B cell (primary cell): ENCODE results near the gene SMCO1. TPM values are rescaled to one million over a fixed set of nuclear protein-coding genes. Genes with fewer than 3 reads are reported as not detected.
"Not testable (repeated sequence)": the region's sequence is repeated elsewhere in the genome, so short reads cannot be mapped to it uniquely, and the experiment has no call there.

ENCODE experiments used
- ATAC-seq: fragments of 200-7000 bp; cut with Tn5 transposase; one replicate; pipeline ENCODE4 v1.10.0; 2021; ENCODE audit warnings: low read depth, mild to moderate bottlenecking, moderate number of reproducible peaks, moderate library complexity
- CTCF ChIA-PET: fragments of 350-600 bp; sonication (Branson Sonifier 250); formaldehyde crosslinking; loops from one replicate; lab custom pipeline; 2021; ENCODE audit warnings: antibody characterized with exemption, inconsistent platforms; lab: Charles Lee
- POLR2A ChIA-PET: fragments of 350-600 bp; sonication (Branson Sonifier 250); formaldehyde crosslinking; loops from one replicate; lab custom pipeline; 2021; ENCODE audit warnings: antibody characterized with exemption; lab: Charles Lee
- DNase-seq: peaks from one replicate; pipeline ENCODE4 v3.0.0; 2013
- H2AFZ ChIP-seq: 2 replicates; pipeline ENCODE4 v1.6.1; 2012; ENCODE audit warnings: mild to moderate bottlenecking, low read depth, low read length; ENCODE audit not compliant: insufficient read depth, poor library complexity, severe bottlenecking
- H3K27ac ChIP-seq, 2 donors: 1 replicate in 1 of 2; 2 replicates in 1 of 2; pipeline ENCODE4 v1.5.1; 2012 to 2013; ENCODE audit warnings: low read length in 2 of 2, mild to moderate bottlenecking in 2 of 2, moderate library complexity in 1 of 2
- H3K27me3 ChIP-seq, 4 experiments: fragments of 200-600 bp in 1 of 4; sonication (generic) in 1 of 4; replicated peaks in 1 of 4; 1 replicate in 2 of 4; 2 replicates in 2 of 4; pipeline versions ENCODE4 v1.6.1 to v1.7.0; 2013 to 2016; ENCODE audit warnings: low read length in 3 of 4, mild to moderate bottlenecking in 2 of 4, mixed read lengths in 1 of 4, moderate library complexity in 1 of 4; ENCODE audit not compliant: insufficient read depth in 4 of 4, control insufficient read depth in 3 of 4; ENCODE audit errors: control extremely low read depth in 1 of 4
- H3K36me3 ChIP-seq, 2 experiments: replicated peaks in 1 of 2; 1 replicate in 1 of 2; 2 replicates in 1 of 2; pipeline versions ENCODE4 v1.6.1 to v1.7.1; 2013; ENCODE audit warnings: low read length in 1 of 2; ENCODE audit not compliant: insufficient read depth in 2 of 2, control insufficient read depth in 1 of 2; ENCODE audit errors: control extremely low read depth in 1 of 2, extremely low read depth in 1 of 2
- H3K4me1 ChIP-seq, 2 donors: fragments of 200-600 bp in 1 of 2; sonication (generic) in 1 of 2; 1 replicate in 1 of 2; 2 replicates in 1 of 2; pipeline versions ENCODE4 v1.5.1 to v1.6.1; 2013 to 2017; ENCODE audit warnings: low read length in 2 of 2; ENCODE audit not compliant: control insufficient read depth in 2 of 2, insufficient read depth in 2 of 2
- H3K4me2 ChIP-seq: replicated peaks from 2 replicates; pipeline ENCODE3; 2012; ENCODE audit warnings: mild to moderate bottlenecking, low read depth, low read length; ENCODE audit not compliant: poor library complexity, severe bottlenecking
- H3K4me3 ChIP-seq, 5 experiments: fragments of 200-600 bp in 1 of 5; sonication (generic) in 1 of 5; 1 replicate in 3 of 5; 2 replicates in 2 of 5; pipeline versions ENCODE4 v1.5.1 to v1.7.0; 2011 to 2016; ENCODE audit warnings: low read length in 4 of 5, mild to moderate bottlenecking in 4 of 5, low read depth in 2 of 5, control low read depth in 1 of 5, moderate library complexity in 1 of 5; ENCODE audit not compliant: insufficient read depth in 1 of 5; ENCODE audit errors: control extremely low read depth in 1 of 5, extremely low read depth in 1 of 5
- H3K79me2 ChIP-seq: fragments of 200-600 bp; sonication (generic); one replicate; pipeline ENCODE4 v1.6.0; 2016; ENCODE audit warnings: low read length; ENCODE audit not compliant: control insufficient read depth, insufficient read depth
- H3K9ac ChIP-seq: fragments of 200-600 bp; sonication (generic); 2 replicates; pipeline ENCODE4 v1.6.1; 2017; ENCODE audit warnings: mild to moderate bottlenecking, low read length, moderate library complexity
- H3K9me3 ChIP-seq, 3 donors: one replicate each; pipeline versions ENCODE4 v1.6.1 to v1.7.1; 2013; ENCODE audit warnings: low read length in 2 of 3; ENCODE audit not compliant: control insufficient read depth in 2 of 3, insufficient read depth in 1 of 3; ENCODE audit errors: control extremely low read depth in 1 of 3
- H4K20me1 ChIP-seq: 2 replicates; pipeline ENCODE4 v1.6.0; 2012; ENCODE audit warnings: mild to moderate bottlenecking, low read length; ENCODE audit not compliant: insufficient read depth, control insufficient read depth, poor library complexity, severe bottlenecking
- H3K27ac Mint-ChIP-seq: one replicate; pipeline ENCODE4 v1.8.0; 2021; ENCODE audit warnings: mixed read lengths
- H3K27me3 Mint-ChIP-seq: one replicate; pipeline ENCODE4 v1.8.0; 2021; ENCODE audit warnings: mixed read lengths
- H3K4me1 Mint-ChIP-seq: one replicate; pipeline ENCODE4 v1.8.0; 2021; ENCODE audit warnings: mixed read lengths
- H3K4me3 Mint-ChIP-seq: one replicate; pipeline ENCODE4 v1.8.0; 2021; ENCODE audit warnings: mixed read lengths
- H3K9me3 Mint-ChIP-seq: one replicate; pipeline ENCODE4 v1.8.0; 2022; ENCODE audit warnings: mixed read lengths; ENCODE audit not compliant: insufficient read depth
- CTCF ChIP-seq: fragments of 200-600 bp; IDR thresholded peaks from one replicate; pipeline ENCODE4 v1.8.0; 2022; ENCODE audit warnings: antibody characterized with exemption, mild to moderate bottlenecking
- EZH2 ChIP-seq: IDR thresholded peaks from 2 replicates; pipeline ENCODE4 v1.6.1; 2012; ENCODE audit warnings: borderline replicate concordance, low read depth, mild to moderate bottlenecking, moderate library complexity, low read length; ENCODE audit not compliant: insufficient read depth, poor library complexity, severe bottlenecking
- WGBS: methylation state at CpG from one replicate; pipeline ENCODE4 v1.1.5; 2013; ENCODE audit warnings: missing lambda C conversion rate; ENCODE audit not compliant: insufficient coverage; 5-methylcytosine and 5-hydroxymethylcytosine counted together
- intact Hi-C: fragments of 100-400 bp; cut with micrococcal nuclease; formaldehyde crosslinking; loops from one replicate; pipeline ENCODE4 v1.10.0; 2022
- polyA plus RNA-seq: library from polyadenylated mRNA; depleted of rRNA; stranded (reverse); fragments of >200 nt; gene quantifications from 2 replicates; pipeline ENCODE4 v1.2.3, GENCODE V29; 2012
- small RNA-seq: library from RNA; depleted of rRNA; stranded (forward); fragments of <200 nt; gene quantifications from one replicate; pipeline ENCODE3, GENCODE V24; 2012; ENCODE audit warnings: low replicate concordance, low read depth; ENCODE audit not compliant: insufficient read length
- total RNA-seq, 2 donors: library from RNA; stranded (reverse); fragments of 120-200 nt in 1 of 2; gene quantifications; 1 replicate in 1 of 2; 2 replicates in 1 of 2; pipeline versions ENCODE4 v1.2.3 to v1.2.4, GENCODE V29; 2013 to 2022

Gene SMCO1
- total and polyA plus RNA-seq, 2 donors (not counting 1 experiment from before 2014, with no cell fraction given): not detected

- ChIA-PET POLR2A (interaction anchor here (1.1 kb wide), 1 partner anchor 18 kb away, joined by 8 read pairs; no protein-coding TSS in a partner anchor), CTCF (no interaction called here)
- peaks cover 0 to 2% of the 10 kb centered on the region in 2 experiments for H3K36me3 ChIP-seq
- no peaks in the 10 kb centered on the region for H3K4me1 ChIP-seq
- TF ChIP-seq CTCF (no peak), EZH2 (no peak)
- H3K27ac Mint-ChIP-seq: no peak overlapping the region
- ATAC-seq (no peak), DNase-seq (no peak)
- no peaks in the 10 kb centered on the region for H4K20me1 ChIP-seq
- H3K27me3 Mint-ChIP-seq: no peaks in the 10 kb centered on the region
- H3K4me3 Mint-ChIP-seq: no peak overlapping the region
- no peaks in the 10 kb centered on the region for H3K9me3 ChIP-seq
- no peaks in the 10 kb centered on the region for H3K79me2 ChIP-seq
- intact Hi-C loops: no loop called here
- H3K4me1 Mint-ChIP-seq: peaks cover 1% of the 10 kb centered on the region
- peaks cover 3% of the 10 kb centered on the region for H3K9me3 Mint-ChIP-seq
- H3K4me2 ChIP-seq: no peak overlapping the region
- WGBS: no CpG with 5 or more reads among the region's 4 CpGs
- no peak overlapping the region for H2AFZ ChIP-seq
- H3K27me3 ChIP-seq: no peaks in the 10 kb centered on the region
- H3K27ac ChIP-seq: no peak overlapping the region
- no peak overlapping the region for H3K4me3 ChIP-seq
- no peak overlapping the region for H3K9ac ChIP-seq
These were observed 57.1 kb downstream of the SMCO1 start for GRCh38 chr3:196458063-196458462.

GRCh38 chr3:196457470-196457869 lies 57.7 kb downstream of the SMCO1 start:
- H3K4me1 Mint-ChIP-seq, DNase-seq, H3K9ac ChIP-seq, intact Hi-C loops, H3K27me3 Mint-ChIP-seq, H3K9me3 ChIP-seq, H3K36me3 ChIP-seq, H3K9me3 Mint-ChIP-seq, H3K79me2 ChIP-seq, H3K27ac Mint-ChIP-seq, H3K4me2 ChIP-seq, H4K20me1 ChIP-seq, CTCF ChIA-PET, H2AFZ ChIP-seq, H3K27ac ChIP-seq, ATAC-seq, H3K27me3 ChIP-seq, H3K4me3 ChIP-seq, H3K4me3 Mint-ChIP-seq, H3K4me1 ChIP-seq: not testable (repeated sequence)
- POLR2A ChIA-PET: interaction anchor here (1.1 kb wide), 1 partner anchor 17 kb away, joined by 8 read pairs; no protein-coding TSS in a partner anchor
- 81% methylated on average over 4 of the region's 7 CpGs for WGBS

Small RNAs within 50 kb of the gene (small RNA-seq; reads per million reads assigned to genes)
- not detected for gene RPS29P3

Other genes starting within 250 kb of the SMCO1 start
- 59.9 and 61.2 TPM in 2 replicates for gene PCYT1A, start 227.6 kb downstream of the SMCO1 start, total RNA-seq
- gene PCYT1A, start 227.6 kb downstream of the SMCO1 start, polyA plus RNA-seq: 56.6 and 78.3 TPM in 2 replicates
- 5.6 and 6.5 TPM in 2 replicates for gene DYNLT2B, start 197.1 kb downstream of the SMCO1 start, total RNA-seq
- 5.2 and 8.8 TPM in 2 replicates for gene DYNLT2B, start 197.1 kb downstream of the SMCO1 start, polyA plus RNA-seq
- not detected in 2 replicates for gene TM4SF19, start 177.0 kb downstream of the SMCO1 start, total RNA-seq
- not detected in 2 replicates for gene TM4SF19, start 177.0 kb downstream of the SMCO1 start, polyA plus RNA-seq
- 107 and 114 TPM in 2 replicates for gene UBXN7, start 82.9 kb downstream of the SMCO1 start, total RNA-seq
- gene UBXN7, start 82.9 kb downstream of the SMCO1 start, polyA plus RNA-seq: 7.4 and 13.8 TPM in 2 replicates
- gene RNF168, start 11.6 kb downstream of the SMCO1 start, total RNA-seq: 42.4 and 42.7 TPM in 2 replicates
- gene RNF168, start 11.6 kb downstream of the SMCO1 start, polyA plus RNA-seq: 3.4 and 3.6 TPM in 2 replicates
- 18.2 and 21.0 TPM in 2 replicates for gene WDR53, start 53.2 kb upstream of the SMCO1 start, total RNA-seq
- gene WDR53, start 53.2 kb upstream of the SMCO1 start, polyA plus RNA-seq: 8.2 and 8.4 TPM in 2 replicates
- gene FBXO45, start 53.3 kb upstream of the SMCO1 start, total RNA-seq: 4.7 and 5.2 TPM in 2 replicates
- gene FBXO45, start 53.3 kb upstream of the SMCO1 start, polyA plus RNA-seq: 0.98 and 1.4 TPM in 2 replicates
- gene NRROS, start 124.3 kb upstream of the SMCO1 start, total RNA-seq: 85.9 and 87.9 TPM in 2 replicates
- 40.1 and 50.3 TPM in 2 replicates for gene NRROS, start 124.3 kb upstream of the SMCO1 start, polyA plus RNA-seq
- 4.6 and 5.0 TPM in 2 replicates for gene CEP19, start 196.9 kb upstream of the SMCO1 start, total RNA-seq
- gene CEP19, start 196.9 kb upstream of the SMCO1 start, polyA plus RNA-seq: 0.45 and 1.8 TPM in 2 replicates
- 18.9 and 21.5 TPM in 2 replicates for gene PIGX, start 197.0 kb upstream of the SMCO1 start, total RNA-seq
- 4.9 and 9.6 TPM in 2 replicates for gene PIGX, start 197.0 kb upstream of the SMCO1 start, polyA plus RNA-seq
- 81.7 and 97.7 TPM in 2 replicates for gene PAK2, start 224.5 kb upstream of the SMCO1 start, total RNA-seq
- 16.4 and 18.1 TPM in 2 replicates for gene PAK2, start 224.5 kb upstream of the SMCO1 start, polyA plus RNA-seq